OCI-LY3 (cell line): ENCODE data around the gene NCK2.

Experiments used
- EZH2phosphoT487 ChIP-seq: fragments of 200-600 bp; shearing (Covaris generic); IDR thresholded peaks from 2 replicates; pipeline ENCODE4 v1.6.1; 2018; ENCODE audit warnings: antibody characterized with exemption, mixed run types, low read depth
- TF ChIP-seq, protein P1 (sequence below): fragments of 200-600, 300-600 bp; sonication (generic); IDR thresholded peaks from 2 replicates; pipeline ENCODE4 v1.5.1; 2014; ENCODE audit warnings: antibody characterized with exemption, low read length, low read depth

DNA sequence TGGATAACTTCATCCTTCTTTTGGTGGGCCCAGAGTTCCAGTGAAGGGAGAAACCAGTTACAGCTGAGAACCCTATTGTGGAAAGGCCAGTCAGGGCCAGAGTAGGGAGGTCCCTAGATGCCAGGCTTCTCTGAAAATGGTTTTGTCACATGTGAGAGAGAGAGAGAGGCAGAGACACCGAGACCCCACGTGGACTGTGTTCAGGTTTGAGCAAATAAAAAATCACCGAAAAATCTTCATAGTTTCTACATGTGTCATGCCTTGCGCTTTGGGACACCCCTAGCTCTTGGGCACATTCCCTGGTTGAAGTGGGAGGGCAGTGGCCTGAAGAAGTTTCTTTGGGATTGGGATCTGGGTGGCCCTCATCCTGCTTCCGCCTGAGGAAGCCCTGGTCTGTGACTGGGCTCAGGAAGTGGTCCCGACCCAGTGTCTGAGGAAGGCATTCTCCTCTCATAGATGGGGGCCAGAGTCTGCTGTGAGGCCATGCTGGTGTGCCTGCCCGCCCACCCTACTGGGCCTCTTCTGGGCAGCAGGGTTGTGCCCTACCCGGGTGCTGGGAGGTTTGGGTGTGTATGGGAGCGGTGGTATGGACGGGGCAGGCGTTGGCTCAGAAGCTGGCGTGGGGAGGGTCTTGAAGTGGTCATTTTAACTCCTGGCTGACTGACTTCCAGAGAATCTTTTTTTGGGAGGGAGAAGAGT, 16.1 kb downstream of the NCK2 start:
- TF ChIP-seq, protein P1, sequence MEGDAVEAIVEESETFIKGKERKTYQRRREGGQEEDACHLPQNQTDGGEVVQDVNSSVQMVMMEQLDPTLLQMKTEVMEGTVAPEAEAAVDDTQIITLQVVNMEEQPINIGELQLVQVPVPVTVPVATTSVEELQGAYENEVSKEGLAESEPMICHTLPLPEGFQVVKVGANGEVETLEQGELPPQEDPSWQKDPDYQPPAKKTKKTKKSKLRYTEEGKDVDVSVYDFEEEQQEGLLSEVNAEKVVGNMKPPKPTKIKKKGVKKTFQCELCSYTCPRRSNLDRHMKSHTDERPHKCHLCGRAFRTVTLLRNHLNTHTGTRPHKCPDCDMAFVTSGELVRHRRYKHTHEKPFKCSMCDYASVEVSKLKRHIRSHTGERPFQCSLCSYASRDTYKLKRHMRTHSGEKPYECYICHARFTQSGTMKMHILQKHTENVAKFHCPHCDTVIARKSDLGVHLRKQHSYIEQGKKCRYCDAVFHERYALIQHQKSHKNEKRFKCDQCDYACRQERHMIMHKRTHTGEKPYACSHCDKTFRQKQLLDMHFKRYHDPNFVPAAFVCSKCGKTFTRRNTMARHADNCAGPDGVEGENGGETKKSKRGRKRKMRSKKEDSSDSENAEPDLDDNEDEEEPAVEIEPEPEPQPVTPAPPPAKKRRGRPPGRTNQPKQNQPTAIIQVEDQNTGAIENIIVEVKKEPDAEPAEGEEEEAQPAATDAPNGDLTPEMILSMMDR: no peak
- no peak for TF ChIP-seq EZH2phosphoT487
